ENCODE results near the gene EPHB1. TPM values are rescaled to one million over a fixed set of nuclear protein-coding genes. Genes with fewer than 3 reads are reported as not detected.

Gene EPHB1
- polyA plus RNA-seq, 1 of the 3 experiments (the other 2 are of a cell fraction) = 1.2 TPM

DNA sequence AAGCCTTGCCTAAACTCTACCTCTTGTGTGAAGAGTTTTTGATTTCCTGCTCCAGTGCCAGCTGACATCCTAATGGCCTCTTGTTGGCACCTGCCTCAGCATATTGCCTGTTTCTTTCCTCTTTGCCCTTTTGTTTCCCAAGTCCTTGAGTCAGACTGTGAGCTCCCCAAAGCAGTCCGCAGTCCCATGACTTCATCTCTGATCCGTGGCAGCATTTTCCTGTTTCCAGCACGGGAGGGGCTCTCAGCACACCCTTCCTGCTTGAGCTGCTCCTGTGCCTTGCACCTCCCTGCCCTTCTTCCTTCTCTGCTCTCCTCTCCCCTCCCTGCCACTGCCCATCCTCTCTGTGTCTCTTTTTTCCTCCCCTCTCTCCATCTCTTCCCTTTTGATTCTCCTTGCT, 179.6 kb downstream of the EPHB1 start:
- Histone ChIP-seq H3K9me3 (no peaks in the 10 kb centered on the region), H3K4me3 (ENCODE audit: low read depth in 2 of 2, low read length in 1 of 2) (no peak overlapping the region), H3K4me2 (no peak overlapping the region), H3K27ac (ENCODE audit: low read depth in 2 of 2, low read length in 1 of 2) (no peak overlapping the region), H3K79me2 (ENCODE audit: insufficient read depth) (no peaks in the 10 kb centered on the region), H3K27me3 (ENCODE audit: insufficient read depth) (no peaks in the 10 kb centered on the region), H3K36me3 (replicated peaks in 1 of 2; ENCODE audit: control insufficient read depth in 1 of 2, insufficient read depth in 2 of 2, low read length in 1 of 2) (no peaks in the 10 kb centered on the region), H4K20me1 (ENCODE audit: insufficient read depth) (no peaks in the 10 kb centered on the region), H3F3A (replicated peaks; ENCODE audit: insufficient read depth) (no peaks in the 10 kb centered on the region), H3K9ac (no peak overlapping the region), H3K9me2 (no peaks in the 10 kb centered on the region), H2AFZ (ENCODE audit: low read depth) (no peak overlapping the region), H3K4me1 (ENCODE audit: control insufficient read depth in 1 of 2, insufficient read depth in 2 of 2, low read depth in 1 of 2, low read length in 1 of 2) (no peaks in the 10 kb centered on the region)
- WGBS (ENCODE audit: low lambda C conversion rate) = 43% methylated on average over 3 of the region's 3 CpGs
- POLR2A ChIA-PET = no interaction called here
- no peak for TF ChIP-seq TAF1 (IDR thresholded peaks at IDR 0.05; ENCODE audit: borderline replicate concordance, low read depth, low read length)
- TF ChIP-seq, protein P1, sequence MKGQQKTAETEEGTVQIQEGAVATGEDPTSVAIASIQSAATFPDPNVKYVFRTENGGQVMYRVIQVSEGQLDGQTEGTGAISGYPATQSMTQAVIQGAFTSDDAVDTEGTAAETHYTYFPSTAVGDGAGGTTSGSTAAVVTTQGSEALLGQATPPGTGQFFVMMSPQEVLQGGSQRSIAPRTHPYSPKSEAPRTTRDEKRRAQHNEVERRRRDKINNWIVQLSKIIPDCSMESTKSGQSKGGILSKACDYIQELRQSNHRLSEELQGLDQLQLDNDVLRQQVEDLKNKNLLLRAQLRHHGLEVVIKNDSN (IDR thresholded peaks at IDR 0.05; ENCODE audit: borderline replicate concordance, low read depth) = no peak
- no peak for TF ChIP-seq RFX5 (IDR thresholded peaks at IDR 0.05; ENCODE audit: low read length)
- TF ChIP-seq MXI1 (IDR thresholded peaks at IDR 0.05; ENCODE audit: low read depth, low read length) = no peak
- no peak for TF ChIP-seq SIN3A (IDR thresholded peaks at IDR 0.05; ENCODE audit: borderline replicate concordance, low read depth, low read length)
- no peak for TF ChIP-seq RAD21 (IDR thresholded peaks at IDR 0.05; ENCODE audit: low read length)
- no peak for TF ChIP-seq YY1 (IDR thresholded peaks at IDR 0.05; ENCODE audit: low read depth)
- no peak for TF ChIP-seq TEAD4 (IDR thresholded peaks at IDR 0.05; ENCODE audit: borderline replicate concordance, insufficient read depth)
- no peak for TF ChIP-seq NFIC (IDR thresholded peaks at IDR 0.05; ENCODE audit: borderline replicate concordance)
- TF ChIP-seq JUND (IDR thresholded peaks at IDR 0.05) = no peak
- no peak for DNase-seq
- CTCF ChIA-PET = interaction anchor here (1.5 kb wide), 1 partner anchor 32 kb away, joined by 3 read pairs; no protein-coding TSS in a partner anchor

DNA sequence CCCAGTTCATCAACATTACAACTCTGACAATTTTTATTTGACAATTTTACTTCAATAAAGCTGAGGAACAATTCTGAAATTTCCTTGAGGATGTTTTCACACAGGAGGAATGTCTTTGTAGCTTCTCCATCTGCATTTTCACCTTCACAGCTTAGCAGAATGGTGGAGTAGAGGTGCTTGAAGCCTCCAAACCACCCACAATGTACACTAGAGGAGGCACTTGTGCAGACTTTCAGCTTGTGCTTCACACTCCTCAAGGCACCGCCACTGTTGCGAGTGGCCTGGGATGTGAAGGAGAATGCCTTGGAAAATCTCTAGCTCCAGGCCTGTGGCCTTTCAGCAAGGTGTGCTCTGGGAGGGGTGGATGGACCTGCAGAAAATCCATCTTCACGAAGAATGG, 181.9 kb downstream of the EPHB1 start:
- CTCF ChIA-PET = interaction anchor here (1.1 to 1.9 kb wide), 2 partner anchors 27 to 304 kb away, joined by 3 to 4 read pairs; no protein-coding TSS in a partner anchor
- no peak overlapping the region for H2AFZ ChIP-seq (ENCODE audit: low read depth)
- H3K27ac ChIP-seq (ENCODE audit: low read depth in 2 of 2, low read length in 1 of 2) = no peak overlapping the region
- H3K4me1 ChIP-seq (ENCODE audit: control insufficient read depth in 1 of 2, insufficient read depth in 2 of 2, low read depth in 1 of 2, low read length in 1 of 2) = no peaks in the 10 kb centered on the region
- no peak overlapping the region for H3K9ac ChIP-seq
- POLR2A ChIA-PET = no interaction called here
- no peaks in the 10 kb centered on the region for H3K27me3 ChIP-seq (ENCODE audit: insufficient read depth)
- no peaks in the 10 kb centered on the region for H4K20me1 ChIP-seq (ENCODE audit: insufficient read depth)
- no peak overlapping the region for H3K4me3 ChIP-seq (ENCODE audit: low read depth in 2 of 2, low read length in 1 of 2)
- no peaks in the 10 kb centered on the region for H3K9me2 ChIP-seq
- no peaks in the 10 kb centered on the region for H3K36me3 ChIP-seq (replicated peaks in 1 of 2; ENCODE audit: control insufficient read depth in 1 of 2, insufficient read depth in 2 of 2, low read length in 1 of 2)
- 83% methylated on average over 3 of the region's 3 CpGs for WGBS (ENCODE audit: low lambda C conversion rate)
- H3K9me3 ChIP-seq = no peaks in the 10 kb centered on the region
- no peak for TF ChIP-seq YY1 (IDR thresholded peaks at IDR 0.05; ENCODE audit: low read depth)
- TF ChIP-seq REST (IDR thresholded peaks at IDR 0.05; ENCODE audit: low read depth, low read length) = no peak
- TF ChIP-seq RAD21 (IDR thresholded peaks at IDR 0.05; ENCODE audit: low read length) = no peak
- no peaks in the 10 kb centered on the region for H3F3A ChIP-seq (replicated peaks; ENCODE audit: insufficient read depth)
- H3K79me2 ChIP-seq (ENCODE audit: insufficient read depth) = no peaks in the 10 kb centered on the region
- DNase-seq = no peak
- H3K4me2 ChIP-seq = no peak overlapping the region
